ENCODE measurements around the gene KLK5.

DNA sequence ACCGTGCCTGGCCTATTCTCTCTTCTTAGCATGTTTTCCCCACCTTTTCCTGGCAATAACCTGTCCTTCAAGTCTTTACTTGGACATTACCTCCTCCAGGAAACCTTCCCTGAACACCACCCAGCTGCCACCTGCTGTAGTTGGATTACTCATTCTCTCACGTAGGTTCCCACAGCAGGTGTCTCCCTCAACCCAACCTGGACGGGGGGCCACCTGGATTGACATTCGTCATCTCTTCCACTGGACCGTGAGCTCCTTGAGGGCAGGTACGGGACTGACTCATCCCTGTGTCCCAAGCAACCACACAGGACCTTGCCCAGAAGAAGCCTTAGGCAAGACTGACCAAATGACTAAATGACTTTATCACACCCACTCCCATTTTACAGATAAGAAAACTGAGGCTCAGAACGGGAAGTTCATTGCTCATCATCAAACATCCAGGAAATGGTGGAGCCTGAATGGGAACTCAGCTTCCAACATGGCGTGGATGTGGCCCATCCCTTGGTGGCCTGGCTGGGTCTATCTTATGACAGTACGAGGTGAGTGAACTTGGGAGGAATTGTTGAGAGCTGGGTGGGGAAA, 20.0 kb upstream of the KLK5 start:
- TF ChIP-seq POLR2AphosphoS5 (IDR thresholded peaks at IDR 0.05; ENCODE audit: low read depth, low read length) (no peak), SPI1 (IDR thresholded peaks at IDR 0.05; ENCODE audit: low read depth, low read length) (no peak), POLR2A (IDR thresholded peaks at IDR 0.05; ENCODE audit: low read depth, low read length) (no peak), TAF1 (IDR thresholded peaks at IDR 0.05; ENCODE audit: low read depth, low read length) (no peak), PAX5 (IDR thresholded peaks at IDR 0.05; ENCODE audit: insufficient read depth, low read length, severe bottlenecking) (no peak)

Measured in GM12891 (cell line).